ENCODE measurements around the gene TBC1D16. TPM values are rescaled to one million over a fixed set of nuclear protein-coding genes. Genes with fewer than 3 reads are reported as not detected.

TBC1D16 gene
- total RNA-seq, 4 donors from 2014 or later, result 11.9 to 29.7 (median 22.2) TPM

DNA sequence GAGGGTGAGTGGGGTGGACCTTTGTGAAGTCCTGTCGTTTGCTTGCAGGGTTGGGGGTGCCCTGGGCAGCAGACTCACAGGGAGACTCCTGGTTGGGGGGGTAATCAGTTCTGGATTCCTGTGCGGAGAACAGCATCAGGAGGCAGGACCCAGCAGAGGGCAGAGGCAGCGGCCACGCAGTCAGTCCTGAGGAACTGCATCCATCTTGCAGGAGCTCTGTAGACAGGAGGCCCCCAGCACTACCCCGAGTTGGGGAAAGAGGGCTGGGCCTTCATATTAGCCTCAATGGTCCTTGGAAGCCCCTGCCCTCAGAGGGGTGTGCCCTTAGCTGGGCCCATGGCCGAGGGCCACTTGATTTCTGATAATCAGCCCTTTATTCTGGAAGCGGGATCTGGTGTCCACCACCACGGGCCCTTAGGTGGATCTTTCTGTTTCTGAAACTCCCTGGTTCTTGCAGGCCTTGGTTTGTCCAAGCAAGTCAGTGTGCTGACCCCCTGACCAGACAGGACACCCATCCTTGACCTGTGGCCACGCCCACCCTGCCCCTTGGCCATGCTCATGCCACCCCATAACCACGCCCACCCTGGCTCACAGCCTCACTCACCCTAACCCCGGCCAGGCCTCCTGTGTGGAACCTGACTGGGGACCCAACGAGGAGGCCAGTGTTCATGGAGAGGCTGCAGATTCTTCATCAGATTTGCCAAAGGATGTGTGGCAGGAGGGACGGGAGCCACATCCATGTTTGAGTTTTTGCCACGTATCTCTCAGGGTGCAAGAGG lies 122.9 kb downstream of the TBC1D16 start:
- Histone ChIP-seq H3K9me3 (no peaks in the 10 kb centered on the region), H3K36me3 (no peaks in the 10 kb centered on the region), H3K27ac (no peak overlapping the region), H3K4me3 (no peak overlapping the region), H3K27me3 (no peaks in the 10 kb centered on the region), H3K4me1 (peaks cover 0 to 9% (median 0%) of the 10 kb centered on the region in 4 donors)
- TF ChIP-seq, protein P1, sequence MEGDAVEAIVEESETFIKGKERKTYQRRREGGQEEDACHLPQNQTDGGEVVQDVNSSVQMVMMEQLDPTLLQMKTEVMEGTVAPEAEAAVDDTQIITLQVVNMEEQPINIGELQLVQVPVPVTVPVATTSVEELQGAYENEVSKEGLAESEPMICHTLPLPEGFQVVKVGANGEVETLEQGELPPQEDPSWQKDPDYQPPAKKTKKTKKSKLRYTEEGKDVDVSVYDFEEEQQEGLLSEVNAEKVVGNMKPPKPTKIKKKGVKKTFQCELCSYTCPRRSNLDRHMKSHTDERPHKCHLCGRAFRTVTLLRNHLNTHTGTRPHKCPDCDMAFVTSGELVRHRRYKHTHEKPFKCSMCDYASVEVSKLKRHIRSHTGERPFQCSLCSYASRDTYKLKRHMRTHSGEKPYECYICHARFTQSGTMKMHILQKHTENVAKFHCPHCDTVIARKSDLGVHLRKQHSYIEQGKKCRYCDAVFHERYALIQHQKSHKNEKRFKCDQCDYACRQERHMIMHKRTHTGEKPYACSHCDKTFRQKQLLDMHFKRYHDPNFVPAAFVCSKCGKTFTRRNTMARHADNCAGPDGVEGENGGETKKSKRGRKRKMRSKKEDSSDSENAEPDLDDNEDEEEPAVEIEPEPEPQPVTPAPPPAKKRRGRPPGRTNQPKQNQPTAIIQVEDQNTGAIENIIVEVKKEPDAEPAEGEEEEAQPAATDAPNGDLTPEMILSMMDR (IDR thresholded peaks at IDR 0.05), result no peak
- no peak for TF ChIP-seq POLR2A (IDR thresholded peaks at IDR 0.05)
- DNase-seq, result peak in 1 of 3 donors; percentile 49

DNA sequence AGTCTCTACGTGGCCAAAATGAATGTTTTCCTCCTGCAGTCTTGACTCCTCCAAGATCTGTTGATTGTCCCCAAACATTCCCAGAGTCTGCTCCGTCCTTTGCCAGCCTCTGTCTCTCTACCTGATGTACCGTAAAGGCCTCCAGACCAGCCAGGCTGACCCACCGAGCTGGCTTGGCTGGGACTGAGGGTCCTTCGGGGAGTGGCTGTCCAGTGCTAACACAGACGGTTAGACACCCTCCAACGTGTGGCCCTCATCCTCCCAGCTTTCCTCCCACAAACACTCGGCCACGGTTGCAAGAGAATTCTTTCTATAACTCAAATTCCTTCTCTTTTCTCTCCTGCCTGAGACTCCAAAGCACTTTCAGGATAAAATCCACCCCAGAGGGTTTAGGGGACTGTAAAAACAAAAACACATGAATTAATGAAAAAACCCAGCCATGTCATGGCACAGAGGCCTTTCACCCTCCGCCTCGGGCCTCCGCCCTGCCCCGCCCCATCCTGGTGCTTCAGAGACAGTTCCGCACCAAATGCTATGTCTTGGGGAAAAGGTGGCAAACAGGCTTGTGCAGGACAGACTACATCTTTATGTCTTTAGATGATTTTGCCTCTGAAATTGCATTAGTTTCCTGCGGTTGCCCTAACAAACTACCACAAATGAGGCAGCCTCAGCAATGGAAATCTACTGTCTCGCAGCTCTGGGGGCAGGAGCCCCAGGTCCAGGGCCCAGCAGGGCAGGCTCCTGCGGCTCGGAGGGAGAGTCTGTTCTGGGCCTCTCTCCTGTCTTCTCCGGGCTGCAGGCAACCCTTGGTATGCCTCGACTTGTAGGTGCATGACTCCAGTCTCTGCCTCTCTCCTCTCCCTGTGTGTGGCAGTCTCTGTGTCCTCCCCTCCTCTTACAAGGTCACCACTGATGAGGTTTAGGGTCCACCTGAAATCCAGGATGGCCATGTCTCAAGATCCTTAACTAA lies 124.0 kb downstream of the TBC1D16 start:
- DNase-seq, result peak in 1 of 3 donors; percentile 48
- Histone ChIP-seq H3K9me3 (no peaks in the 10 kb centered on the region), H3K27me3 (no peaks in the 10 kb centered on the region), H3K4me3 (no peak overlapping the region), H3K4me1 (peaks cover 0 to 9% (median 0%) of the 10 kb centered on the region in 4 donors), H3K36me3 (no peaks in the 10 kb centered on the region), H3K27ac (no peak overlapping the region)
- TF ChIP-seq POLR2A (IDR thresholded peaks at IDR 0.05), result no peak
- TF ChIP-seq, protein P1 (IDR thresholded peaks at IDR 0.05), result no peak

DNA sequence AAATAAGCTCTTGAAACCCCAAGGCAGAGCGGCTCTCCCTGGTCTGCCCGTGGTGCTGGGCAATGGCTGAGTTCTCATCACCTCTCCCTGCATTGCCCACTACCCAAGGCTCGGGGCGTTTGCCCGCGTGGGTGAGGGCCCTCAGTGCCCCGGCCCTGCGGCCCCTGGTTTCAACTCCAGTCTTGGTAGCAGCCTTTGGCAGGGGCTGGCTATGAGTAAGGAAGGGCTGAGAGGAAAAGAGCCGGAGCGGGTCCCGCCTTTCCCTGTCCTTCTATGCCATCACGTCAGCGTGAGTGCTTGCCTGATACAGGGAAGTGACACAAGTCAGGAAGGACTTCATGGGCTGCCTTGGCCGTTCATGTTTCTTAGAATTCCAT lies 124.7 kb downstream of the TBC1D16 start:
- no peaks in the 10 kb centered on the region for H3K27me3 ChIP-seq
- no peaks in the 10 kb centered on the region for H3K9me3 ChIP-seq
- no peak overlapping the region for H3K4me3 ChIP-seq
- H3K27ac ChIP-seq, result no peak overlapping the region
- DNase-seq, result peak in 1 of 3 donors; percentile 18
- TF ChIP-seq POLR2A (IDR thresholded peaks at IDR 0.05), result no peak
- TF ChIP-seq, protein P1 (IDR thresholded peaks at IDR 0.05), result no peak
- no peaks in the 10 kb centered on the region for H3K36me3 ChIP-seq
- H3K4me1 ChIP-seq, result peaks cover 0 to 9% (median 0%) of the 10 kb centered on the region in 4 donors

DNA sequence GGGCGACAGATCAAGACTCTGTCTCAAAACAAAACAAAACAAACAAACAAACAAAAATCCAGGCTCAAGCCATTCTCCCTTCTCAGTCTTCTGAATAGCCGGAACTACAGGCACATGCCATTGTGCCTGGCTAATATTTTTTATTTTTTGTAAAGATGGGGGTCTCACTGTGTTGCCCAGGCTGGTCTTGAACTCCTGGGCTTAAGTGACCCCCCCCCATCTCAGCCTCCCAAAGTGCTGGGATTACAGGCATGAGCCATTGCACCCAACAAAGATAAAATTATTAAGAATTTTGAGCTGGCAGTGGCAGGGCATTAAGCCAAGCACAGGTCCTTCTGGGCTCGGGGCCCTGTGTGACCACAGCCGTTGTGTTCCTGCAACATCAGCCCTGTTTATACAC lies 126.6 kb downstream of the TBC1D16 start:
- Histone ChIP-seq H3K36me3 (no peaks in the 10 kb centered on the region), H3K27ac (no peak overlapping the region), H3K27me3 (no peaks in the 10 kb centered on the region), H3K9me3 (no peaks in the 10 kb centered on the region), H3K4me3 (no peak overlapping the region), H3K4me1 (no peaks in the 10 kb centered on the region)
- DNase-seq, result peak in 1 of 3 donors; percentile 16
- TF ChIP-seq, protein P1 (IDR thresholded peaks at IDR 0.05), result no peak
- no peak for TF ChIP-seq POLR2A (IDR thresholded peaks at IDR 0.05)

DNA sequence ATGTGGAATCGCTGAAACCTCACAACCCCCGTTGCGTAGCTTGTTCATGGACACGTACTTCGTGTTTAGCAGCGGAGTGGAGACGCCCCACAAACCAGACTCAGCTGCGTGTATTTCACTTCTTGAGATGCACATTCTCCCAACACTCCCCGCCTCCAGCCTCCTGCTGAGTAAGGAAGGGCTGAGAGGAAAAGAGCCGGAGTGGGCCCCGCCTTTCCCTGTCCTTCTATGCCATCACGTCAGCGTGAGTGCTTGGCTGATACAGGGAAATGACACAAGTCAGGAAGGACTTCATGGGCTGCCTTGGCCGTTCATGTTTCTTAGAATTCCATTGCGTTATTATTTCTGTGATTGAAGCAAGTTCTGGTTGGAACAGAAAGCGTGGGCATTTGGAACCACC lies 127.8 kb downstream of the TBC1D16 start:
- no peaks in the 10 kb centered on the region for H3K27me3 ChIP-seq
- peak in 1 of 3 donors; percentile 61 for DNase-seq
- no peaks in the 10 kb centered on the region for H3K4me1 ChIP-seq

More for the DNA sequence above, 127.8 kb downstream of the TBC1D16 start:
- no peak overlapping the region for H3K4me3 ChIP-seq
- no peak for TF ChIP-seq POLR2A (IDR thresholded peaks at IDR 0.05)
- TF ChIP-seq, protein P1 (IDR thresholded peaks at IDR 0.05), result no peak
- no peaks in the 10 kb centered on the region for H3K36me3 ChIP-seq
- no peaks in the 10 kb centered on the region for H3K9me3 ChIP-seq
- H3K27ac ChIP-seq, result no peak overlapping the region

All from Peyer's patch (tissue), 4 donors.